Measurements from ENCODE around the gene RECK.

The RECK gene

GRCh38 chr9:36163049-36163785, 126.5 kb downstream of the RECK start:
- ChIA-PET CTCF (interaction anchor here (2.2 kb wide), 1 partner anchor 60 kb away, joined by 11 read pairs; no protein-coding TSS in a partner anchor), POLR2A (interaction anchor here (0.9 to 1.4 kb wide), 4 partner anchors 16 to 217 kb away, joined by 3 to 6 read pairs (median 3); partner anchors contain the start of gene GLIPR2)
- TF ChIP-seq ARNT (IDR thresholded peaks at IDR 0.05) (no peak), SUZ12 (IDR thresholded peaks at IDR 0.05) (no peak), CTBP1 (IDR thresholded peaks at IDR 0.05; ENCODE audit: borderline replicate concordance) (no peak), HDGF (IDR thresholded peaks at IDR 0.05; ENCODE audit: borderline replicate concordance) (no peak), SP1 (IDR thresholded peaks at IDR 0.05) (no peak), FOXA1 (IDR thresholded peaks at IDR 0.05) (no peak), FOXK2 (IDR thresholded peaks at IDR 0.05) (no peak), L3MBTL2 (conservative IDR thresholded peaks at IDR 0.05) (no peak), ZNF384 (IDR thresholded peaks at IDR 0.05) (no peak), BHLHE40 (IDR thresholded peaks at IDR 0.05; ENCODE audit: borderline replicate concordance) (no peak), LEF1 (IDR thresholded peaks at IDR 0.05; ENCODE audit: borderline replicate concordance) (no peak), NFRKB (IDR thresholded peaks at IDR 0.05) (no peak), FOXM1 (IDR thresholded peaks at IDR 0.05; ENCODE audit: borderline replicate concordance) (no peak), ELF4 (IDR thresholded peaks at IDR 0.05) (no peak), TARDBP (IDR thresholded peaks at IDR 0.05) (no peak)
- TF ChIP-seq, protein P1, sequence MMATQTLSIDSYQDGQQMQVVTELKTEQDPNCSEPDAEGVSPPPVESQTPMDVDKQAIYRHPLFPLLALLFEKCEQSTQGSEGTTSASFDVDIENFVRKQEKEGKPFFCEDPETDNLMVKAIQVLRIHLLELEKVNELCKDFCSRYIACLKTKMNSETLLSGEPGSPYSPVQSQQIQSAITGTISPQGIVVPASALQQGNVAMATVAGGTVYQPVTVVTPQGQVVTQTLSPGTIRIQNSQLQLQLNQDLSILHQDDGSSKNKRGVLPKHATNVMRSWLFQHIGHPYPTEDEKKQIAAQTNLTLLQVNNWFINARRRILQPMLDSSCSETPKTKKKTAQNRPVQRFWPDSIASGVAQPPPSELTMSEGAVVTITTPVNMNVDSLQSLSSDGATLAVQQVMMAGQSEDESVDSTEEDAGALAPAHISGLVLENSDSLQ (IDR thresholded peaks at IDR 0.05) = no peak
- no peak for DNase-seq (ENCODE audit: extremely low spot score)

- DNase-seq (ENCODE audit: extremely low spot score) = no peak
- ChIA-PET POLR2A (interaction anchor here (1.1 to 1.4 kb wide), 3 partner anchors 16 to 218 kb away, joined by 3 to 6 read pairs (median 3); partner anchors contain the start of gene GLIPR2), CTCF (interaction anchor here (2.2 kb wide), 1 partner anchor 61 kb away, joined by 11 read pairs; no protein-coding TSS in a partner anchor)
- TF ChIP-seq ARNT (IDR thresholded peaks at IDR 0.05) (no peak), SUZ12 (IDR thresholded peaks at IDR 0.05) (no peak), TARDBP (IDR thresholded peaks at IDR 0.05) (no peak), FOXM1 (IDR thresholded peaks at IDR 0.05; ENCODE audit: borderline replicate concordance) (no peak), BHLHE40 (IDR thresholded peaks at IDR 0.05; ENCODE audit: borderline replicate concordance) (no peak), HDGF (IDR thresholded peaks at IDR 0.05; ENCODE audit: borderline replicate concordance) (no peak), CTBP1 (IDR thresholded peaks at IDR 0.05; ENCODE audit: borderline replicate concordance) (no peak), ELF4 (IDR thresholded peaks at IDR 0.05) (no peak), FOXK2 (IDR thresholded peaks at IDR 0.05) (no peak), NFRKB (IDR thresholded peaks at IDR 0.05) (no peak), L3MBTL2 (conservative IDR thresholded peaks at IDR 0.05) (no peak)
- TF ChIP-seq, protein P1 (IDR thresholded peaks at IDR 0.05) = no peak
Observed at GRCh38 chr9:36163786-36164170, 127.1 kb downstream of the RECK start.

DNA sequence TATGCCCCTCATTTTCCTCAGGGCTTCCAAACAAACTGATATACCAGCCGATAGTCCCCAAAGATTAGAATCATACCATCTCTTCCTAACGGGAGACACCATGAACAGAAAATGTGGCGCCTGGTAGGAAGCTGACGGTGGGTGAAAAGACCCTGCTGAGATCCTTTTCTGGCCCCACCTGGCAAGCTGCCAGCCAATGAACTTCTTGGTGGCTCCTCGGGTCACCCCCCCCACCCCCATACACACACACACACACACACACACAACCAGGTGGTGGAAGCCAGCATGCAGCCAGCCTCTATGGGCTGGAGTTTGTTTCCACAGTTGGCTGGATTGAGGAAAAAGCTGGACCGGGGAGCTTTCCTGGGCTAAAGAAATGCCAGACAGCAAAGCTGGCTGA, 127.7 kb downstream of the RECK start:
- no peak for DNase-seq (ENCODE audit: extremely low spot score)
- POLR2A ChIA-PET = interaction anchor here (0.9 kb wide), 1 partner anchor 26 kb away, joined by 3 read pairs; the partner anchor contains the start of gene CLTA
- CTCF ChIA-PET = interaction anchor here (2.2 kb wide), 1 partner anchor 61 kb away, joined by 11 read pairs; no protein-coding TSS in a partner anchor
- TF ChIP-seq NFRKB (IDR thresholded peaks at IDR 0.05) (no peak), FOXK2 (IDR thresholded peaks at IDR 0.05) (no peak), ARNT (IDR thresholded peaks at IDR 0.05) (no peak), BHLHE40 (IDR thresholded peaks at IDR 0.05; ENCODE audit: borderline replicate concordance) (no peak)

DNA sequence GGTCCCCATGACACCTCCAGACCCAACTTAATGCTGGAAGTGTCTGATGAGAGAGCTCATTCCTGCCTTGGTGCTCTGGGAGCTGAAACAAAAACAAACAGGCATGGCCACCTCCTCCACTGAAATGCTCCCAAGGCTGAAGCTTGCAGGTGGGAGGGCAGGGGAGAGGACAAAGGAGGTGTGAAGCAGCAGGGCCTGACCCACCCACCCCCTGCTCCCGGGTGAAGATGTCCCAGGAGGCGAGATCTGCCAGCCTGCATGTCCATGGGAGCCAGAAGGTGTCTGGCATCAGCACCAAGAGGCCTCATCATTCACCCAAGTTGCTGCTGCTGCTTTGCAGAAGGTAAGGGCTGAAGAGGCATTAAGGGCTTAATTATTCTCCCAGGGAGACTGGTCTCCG, 128.3 kb downstream of the RECK start:
- CTCF ChIA-PET = interaction anchor here (2.2 kb wide), 1 partner anchor 62 kb away, joined by 11 read pairs; no protein-coding TSS in a partner anchor
- no peak for TF ChIP-seq SP1 (IDR thresholded peaks at IDR 0.05)
- no peak for TF ChIP-seq NFRKB (IDR thresholded peaks at IDR 0.05)
- no peak for TF ChIP-seq LEF1 (IDR thresholded peaks at IDR 0.05; ENCODE audit: borderline replicate concordance)
- TF ChIP-seq, protein P1 (IDR thresholded peaks at IDR 0.05) = no peak
- DNase-seq (ENCODE audit: extremely low spot score) = no peak
- POLR2A ChIA-PET = interaction anchor here (0.9 kb wide), 1 partner anchor 26 kb away, joined by 3 read pairs; the partner anchor contains the start of gene CLTA

- POLR2A ChIA-PET = no interaction called here
- TF ChIP-seq ARNT (IDR thresholded peaks at IDR 0.05) = no peak
- no peak for TF ChIP-seq FOXA1 (IDR thresholded peaks at IDR 0.05)
- TF ChIP-seq L3MBTL2 (conservative IDR thresholded peaks at IDR 0.05) = no peak
- no peak for TF ChIP-seq LEF1 (IDR thresholded peaks at IDR 0.05; ENCODE audit: borderline replicate concordance)
- TF ChIP-seq TARDBP (IDR thresholded peaks at IDR 0.05) = no peak
- no peak for DNase-seq (ENCODE audit: extremely low spot score)
- CTCF ChIA-PET = interaction anchor here (1.2 to 1.5 kb wide), 2 partner anchors 61 to 63 kb away, joined by 7 to 9 read pairs; no protein-coding TSS in a partner anchor
Observed at GRCh38 chr9:36165826-36166167, 129.1 kb downstream of the RECK start.

DNA sequence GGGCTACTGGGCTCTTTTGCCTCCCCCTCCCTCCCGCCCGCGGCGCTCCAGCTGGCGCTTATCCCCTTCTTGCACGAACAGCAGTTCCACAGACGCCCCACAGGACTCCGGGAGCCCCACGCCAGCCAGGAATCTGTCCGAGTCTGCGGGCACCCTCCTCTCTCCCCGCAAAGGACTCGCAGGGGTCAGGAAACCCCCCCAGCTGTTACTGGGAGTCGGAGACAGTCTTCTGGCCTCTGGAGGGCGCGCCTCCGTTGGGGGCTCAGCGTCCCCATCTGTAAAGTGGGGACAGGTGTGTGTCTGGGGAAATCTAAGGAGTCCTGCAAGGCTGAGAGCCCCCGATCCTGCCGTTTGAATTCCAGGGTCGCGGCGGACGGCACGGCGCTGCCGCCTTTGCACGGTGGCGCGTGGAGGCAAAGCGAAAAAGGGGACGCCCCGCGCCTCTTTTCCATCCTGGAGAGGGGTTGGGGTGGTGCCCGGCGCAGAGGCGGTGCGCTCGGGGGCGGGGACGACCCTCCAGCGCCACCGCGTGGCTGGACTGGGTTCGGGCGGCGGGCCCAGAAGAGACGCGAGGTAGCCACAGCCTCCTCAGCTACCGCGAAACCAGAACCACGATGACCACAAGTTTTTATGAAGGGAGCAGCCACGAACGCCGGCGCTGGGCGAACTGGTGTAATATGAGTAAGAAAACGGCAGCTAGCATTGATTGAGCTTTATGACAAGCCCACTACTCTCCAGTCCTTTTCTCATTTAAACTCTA, 129.6 kb downstream of the RECK start:
- ChIA-PET POLR2A (interaction anchor here (0.7 kb wide), 1 partner anchor 24 kb away, joined by 3 read pairs; the partner anchor contains the start of gene CLTA), CTCF (interaction anchor here (1.1 to 1.5 kb wide), 3 partner anchors 61 to 65 kb away, joined by 6 to 9 read pairs (median 7); no protein-coding TSS in a partner anchor)
- TF ChIP-seq L3MBTL2 (conservative IDR thresholded peaks at IDR 0.05) (peak; percentile 58), FOXM1 (IDR thresholded peaks at IDR 0.05; ENCODE audit: borderline replicate concordance) (no peak)
- peak; percentile 95 for DNase-seq (ENCODE audit: extremely low spot score)

Measured in HEK293T (cell line).